IMR-90 (cell line): Measurements from ENCODE around the gene ADAP2. TPM values are rescaled to one million over a fixed set of nuclear protein-coding genes. Genes with fewer than 3 reads are reported as not detected.
"Not testable (repeated sequence)": the region's sequence is repeated elsewhere in the genome, so short reads cannot be mapped to it uniquely, and the experiment has no call there.

Experiments used
- ATAC-seq: fragments of 200-7000 bp; cut with Tn5 transposase; 2 replicates; pipeline ENCODE4 v1.9.1; 2020; ENCODE audit warnings: low read depth, mild to moderate bottlenecking, moderate library complexity
- BruUV-seq: library from RNA; stranded (reverse); fragments of 400-500 nt; replicated peaks from 2 replicates; lab custom pipeline; 2021; lab: Mats Ljungman, UMichigan
- CTCF ChIA-PET: fragments of 300-600 bp; formaldehyde crosslinking; extraction: SDS; loops from one replicate; lab custom pipeline; 2021; ENCODE audit warnings: antibody characterized with exemption; lab: Yijun Ruan, JAX
- POLR2A ChIA-PET: fragments of 300-600 bp; sonication (Branson Sonifier 250); formaldehyde crosslinking; loops from one replicate; lab custom pipeline; 2022; ENCODE audit warnings: antibody characterized with exemption; ENCODE audit not compliant: unreplicated experiment; lab: Charles Lee
- DNase-seq: peaks from one replicate; pipeline ENCODE4 v3.0.0; 2013
- H2AFZ ChIP-seq: replicated peaks from 2 replicates; pipeline ENCODE3; 2013; ENCODE audit warnings: low read length, mild to moderate bottlenecking; ENCODE audit not compliant: poor library complexity
- H2AK5ac ChIP-seq: 2 replicates; pipeline ENCODE4 v1.6.1; 2013; ENCODE audit warnings: low read depth, low read length, inconsistent platforms
- H2AK9ac ChIP-seq: replicated peaks from 2 replicates; pipeline ENCODE3; 2013; ENCODE audit warnings: mild to moderate bottlenecking, low read depth, low read length, moderate library complexity; ENCODE audit not compliant: poor library complexity
- H2BK120ac ChIP-seq: 2 replicates; pipeline ENCODE4 v1.6.1; 2013; ENCODE audit warnings: low read depth, low read length, inconsistent platforms
- H2BK15ac ChIP-seq: 3 replicates; pipeline ENCODE4 v1.6.1; 2013; ENCODE audit warnings: low read depth, low read length, inconsistent platforms
- H2BK20ac ChIP-seq: 2 replicates; pipeline ENCODE4 v1.6.1; 2013; ENCODE audit warnings: low read depth, mild to moderate bottlenecking, inconsistent platforms, low read length, moderate library complexity
- H2BK5ac ChIP-seq: 2 replicates; pipeline ENCODE4 v1.6.1; 2013; ENCODE audit warnings: mild to moderate bottlenecking, low read depth, low read length, inconsistent platforms; ENCODE audit not compliant: poor library complexity, severe bottlenecking
- H3K14ac ChIP-seq: replicated peaks from 2 replicates; pipeline ENCODE4 v1.6.1; 2013; ENCODE audit warnings: low read depth, low read length, inconsistent platforms
- H3K18ac ChIP-seq: 2 replicates; pipeline ENCODE4 v1.6.1; 2013; ENCODE audit warnings: low read depth, low read length, control low read depth
- H3K23ac ChIP-seq: 2 replicates; pipeline ENCODE4 v1.6.1; 2013; ENCODE audit warnings: low read depth, low read length, inconsistent platforms
- H3K27ac ChIP-seq: 2 replicates; pipeline ENCODE4 v1.5.1; 2013; ENCODE audit warnings: mild to moderate bottlenecking, control low read depth, low read length; ENCODE audit not compliant: insufficient read depth
- H3K27me3 ChIP-seq: 2 replicates; pipeline ENCODE4 v1.6.1; 2013; ENCODE audit warnings: low read length; ENCODE audit not compliant: control insufficient read depth, insufficient read depth
- H3K36me3 ChIP-seq: 2 replicates; pipeline ENCODE4 v1.6.1; 2013; ENCODE audit warnings: low read length, mixed read lengths; ENCODE audit not compliant: control insufficient read depth, insufficient read depth
- H3K4ac ChIP-seq: 2 replicates; pipeline ENCODE4 v1.6.1; 2013; ENCODE audit warnings: low read depth, low read length, inconsistent platforms
- H3K4me1 ChIP-seq: 2 replicates; pipeline ENCODE4 v1.6.1; 2013; ENCODE audit warnings: low read length, mixed read lengths; ENCODE audit not compliant: control insufficient read depth, insufficient read depth
- H3K4me2 ChIP-seq: 2 replicates; pipeline ENCODE4 v1.6.1; 2013; ENCODE audit warnings: low read depth, mild to moderate bottlenecking, control low read depth, low read length, moderate library complexity
- H3K4me3 ChIP-seq: 2 replicates; pipeline ENCODE4 v1.5.1; 2013; ENCODE audit warnings: low read depth, mild to moderate bottlenecking, control low read depth, low read length, moderate library complexity; ENCODE audit not compliant: insufficient read depth
- H3K56ac ChIP-seq: 2 replicates; pipeline ENCODE4 v1.6.1; 2013; ENCODE audit warnings: low read length, inconsistent platforms; ENCODE audit not compliant: insufficient read depth; ENCODE audit errors: extremely low read depth
- H3K79me1 ChIP-seq, 2 experiments: 2 replicates each; pipeline ENCODE4 v1.6.1; 2013; ENCODE audit warnings: low read length in 2 of 2, inconsistent platforms in 1 of 2, low read depth in 1 of 2
- H3K9ac ChIP-seq: 2 replicates; pipeline ENCODE4 v1.6.1; 2013; ENCODE audit warnings: low read depth, low read length, control low read depth
- H3K9me1 ChIP-seq: 2 replicates; pipeline ENCODE4 v1.6.1; 2013; ENCODE audit warnings: low read length, inconsistent platforms; ENCODE audit not compliant: insufficient read depth
- H3K9me3 ChIP-seq: 2 replicates; pipeline ENCODE4 v1.6.1; 2013; ENCODE audit warnings: low read length; ENCODE audit not compliant: control insufficient read depth, insufficient read depth
- H4K20me1 ChIP-seq: 2 replicates; pipeline ENCODE4 v1.6.1; 2013; ENCODE audit warnings: low read length, inconsistent platforms; ENCODE audit not compliant: insufficient read depth
- H4K5ac ChIP-seq: 2 replicates; pipeline ENCODE4 v1.6.1; 2013; ENCODE audit warnings: mild to moderate bottlenecking, low read depth, low read length, control low read depth
- H4K8ac ChIP-seq, 2 experiments: 2 replicates each; pipeline ENCODE4 v1.6.1; 2013; ENCODE audit warnings: low read depth in 2 of 2, low read length in 2 of 2, control low read depth in 1 of 2, inconsistent platforms in 1 of 2
- H4K91ac ChIP-seq: 2 replicates; pipeline ENCODE4 v1.6.1; 2013; ENCODE audit warnings: low read depth, low read length, inconsistent platforms; ENCODE audit not compliant: insufficient read depth
- WGBS, 2 experiments: methylation state at CpG; one replicate each; pipeline versions ENCODE4 v1.1.5 to v1.1.7; 2013; ENCODE audit warnings: missing lambda C conversion rate in 2 of 2; ENCODE audit not compliant: insufficient read length in 1 of 2; ENCODE audit errors: extremely low coverage in 2 of 2; 5-methylcytosine and 5-hydroxymethylcytosine counted together
- dilution Hi-C: fragments of 300-500 bp; cut with HindIII; formaldehyde crosslinking; loops from one replicate; pipeline ENCODE4 v1.14.3; 2018; ENCODE audit warnings: low sequenced_read_pairs; ENCODE audit not compliant: unreplicated experiment
- in situ Hi-C: fragments of 300-500 bp; cut with MboI; formaldehyde crosslinking; loops from 3 replicates; pipeline ENCODE4 v1.14.3; 2019; ENCODE audit warnings: low sequenced_read_pairs, inconsistent platforms, mixed read lengths
- intact Hi-C: fragments of 100-400 bp; cut with micrococcal nuclease; formaldehyde crosslinking; loops from 2 replicates; pipeline ENCODE4 v1.10.0; 2022
- polyA plus RNA-seq, 3 experiments: library from polyadenylated mRNA; depleted of rRNA; stranded (reverse); fragments of >200 nt; gene quantifications; 2 replicates each; pipeline ENCODE4 v1.2.3, GENCODE V29; 2012; ENCODE audit warnings: low replicate concordance in 1 of 3
- total RNA-seq: library from RNA; depleted of rRNA; stranded (reverse); fragments of >200 nt; gene quantifications from 2 replicates; pipeline ENCODE4 v1.2.3, GENCODE V29; 2012

ADAP2 gene
- total and polyA plus RNA-seq, 2 of the 4 experiments (the other 2 are of a cell fraction), result 0.90 to 1.2 TPM

DNA sequence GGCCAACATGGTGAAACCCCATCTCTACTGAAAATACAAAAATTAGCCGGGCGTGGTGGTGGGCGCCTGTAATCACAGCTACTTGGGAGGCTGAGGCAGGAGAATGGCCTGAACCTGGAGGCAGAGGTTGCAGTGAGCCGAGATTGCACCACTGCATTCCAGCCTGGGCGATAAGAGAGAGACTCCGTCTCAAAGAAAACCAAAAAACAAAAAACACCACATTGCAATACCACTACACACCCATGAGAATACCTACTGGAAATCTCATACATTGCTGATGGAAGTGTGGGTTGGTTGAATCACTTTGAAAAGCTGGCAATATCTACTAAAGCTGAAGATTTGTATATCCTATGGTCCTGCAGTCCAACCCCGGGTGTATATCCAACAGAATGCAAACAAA lies 11.6 kb upstream of the ADAP2 start:
- H3K56ac ChIP-seq, intact Hi-C loops, H3K4me2 ChIP-seq, H2AK5ac ChIP-seq, H3K23ac ChIP-seq, dilution Hi-C loops, H3K9me1 ChIP-seq, H3K36me3 ChIP-seq, H4K20me1 ChIP-seq, POLR2A ChIA-PET, DNase-seq, H4K5ac ChIP-seq, H2AFZ ChIP-seq, H3K27me3 ChIP-seq, H3K9me3 ChIP-seq, H3K18ac ChIP-seq, H2BK15ac ChIP-seq, H2BK5ac ChIP-seq, H2BK20ac ChIP-seq, ATAC-seq, H3K27ac ChIP-seq, H3K4me3 ChIP-seq, H3K9ac ChIP-seq, H2BK120ac ChIP-seq, in situ Hi-C loops, H2AK9ac ChIP-seq, CTCF ChIA-PET, H3K4me1 ChIP-seq, H3K14ac ChIP-seq, H3K4ac ChIP-seq, H4K91ac ChIP-seq, BruUV-seq, H4K8ac ChIP-seq: not testable (repeated sequence)
- peaks cover 15 to 24% of the 10 kb centered on the region in 2 experiments for H3K79me1 ChIP-seq
- WGBS, 2 experiments, result 100% methylated on average over 3 of the region's 7 CpGs; no CpG with 5 or more reads in 1 of the 2 experiments
